GM23338 (cell line): Measurements from ENCODE around the gene SART1. TPM values are rescaled to one million over a fixed set of nuclear protein-coding genes. Genes with fewer than 3 reads are reported as not detected.

Experiments
- ATAC-seq: fragments of 200-7000 bp; cut with Tn5 transposase; 3 replicates; pipeline ENCODE4 v1.9.1; 2020
- DNase-seq: peaks from one replicate; pipeline ENCODE4 v3.0.0-alpha.2; 2015; ENCODE audit warnings: low spot score
- H2AFZ ChIP-seq: fragments of 200-600 bp; sonication (generic); 2 replicates; pipeline ENCODE4 v1.8.0; 2016; ENCODE audit warnings: antibody characterized with exemption, mild to moderate bottlenecking, moderate library complexity
- H3F3A ChIP-seq: fragments of 200-600 bp; sonication (generic); replicated peaks from 2 replicates; pipeline ENCODE4 v1.8.0; 2017; ENCODE audit warnings: antibody characterized with exemption, mixed run types, low read depth
- H3K27ac ChIP-seq: fragments of 200-600 bp; sonication (generic); 2 replicates; pipeline ENCODE4 v1.6.1; 2016; ENCODE audit warnings: low read depth
- H3K27me3 ChIP-seq: fragments of 200-600 bp; sonication (generic); 2 replicates; pipeline ENCODE4 v1.8.0; 2016; ENCODE audit warnings: mild to moderate bottlenecking, mixed run types, moderate library complexity; ENCODE audit not compliant: insufficient read depth
- H3K36me3 ChIP-seq: fragments of 200-600 bp; sonication (generic); 2 replicates; pipeline ENCODE4 v1.8.0; 2016; ENCODE audit warnings: mild to moderate bottlenecking; ENCODE audit not compliant: insufficient read depth
- H3K4me1 ChIP-seq: fragments of 200-600 bp; sonication (generic); 2 replicates; pipeline ENCODE4 v1.8.0; 2016; ENCODE audit warnings: mild to moderate bottlenecking, moderate library complexity; ENCODE audit not compliant: insufficient read depth
- H3K4me2 ChIP-seq: fragments of 200-600 bp; sonication (generic); 2 replicates; pipeline ENCODE4 v1.7.1; 2017; ENCODE audit warnings: mixed run types
- H3K4me3 ChIP-seq: fragments of 200-600 bp; sonication (generic); 2 replicates; pipeline ENCODE4 v1.6.1; 2016; ENCODE audit warnings: mixed run types
- H3K79me2 ChIP-seq: fragments of 200-600 bp; sonication (generic); replicated peaks from 2 replicates; pipeline ENCODE4 v1.8.0; 2017; ENCODE audit warnings: mild to moderate bottlenecking; ENCODE audit not compliant: insufficient read depth
- H3K9me2 ChIP-seq: fragments of 200-600 bp; sonication (generic); 2 replicates; pipeline ENCODE4 v1.8.0; 2017; ENCODE audit not compliant: insufficient read depth
- H4K20me1 ChIP-seq: fragments of 200-600 bp; sonication (generic); replicated peaks from 2 replicates; pipeline ENCODE4 v1.8.0; 2017; ENCODE audit warnings: mild to moderate bottlenecking; ENCODE audit not compliant: insufficient read depth
- H3K27ac Mint-ChIP-seq: 2 replicates; pipeline ENCODE4 v1.8.0; 2020; ENCODE audit warnings: inconsistent platforms, mild to moderate bottlenecking, moderate library complexity, mixed read lengths
- H3K27me3 Mint-ChIP-seq: 3 replicates; pipeline ENCODE4 v1.8.0; 2022; ENCODE audit warnings: low read depth, mild to moderate bottlenecking, moderate library complexity, mixed read lengths, inconsistent platforms; ENCODE audit not compliant: insufficient read depth, poor library complexity
- H3K36me3 Mint-ChIP-seq: 3 replicates; pipeline ENCODE4 v1.8.0; 2021; ENCODE audit warnings: low read depth, mild to moderate bottlenecking, inconsistent platforms, moderate library complexity, mixed read lengths
- H3K4me1 Mint-ChIP-seq: 3 replicates; pipeline ENCODE4 v1.8.0; 2020; ENCODE audit warnings: mild to moderate bottlenecking, inconsistent platforms, mixed read lengths
- H3K4me3 Mint-ChIP-seq: 3 replicates; pipeline ENCODE4 v1.8.0; 2021; ENCODE audit warnings: moderate library complexity, mild to moderate bottlenecking, inconsistent platforms, mixed read lengths
- H3K9me3 Mint-ChIP-seq: 3 replicates; pipeline ENCODE4 v1.8.0; 2020; ENCODE audit warnings: moderate library complexity, mild to moderate bottlenecking, inconsistent platforms, mixed read lengths
- CREB1 ChIP-seq: fragments of 250-450 bp; sonication (Bioruptor Pico); IDR thresholded peaks from 2 replicates; pipeline ENCODE4 v1.5.0; 2020; ENCODE audit warnings: low read depth, mild to moderate bottlenecking, moderate library complexity
- EZH2 ChIP-seq: fragments of 200-600 bp; sonication (generic); IDR thresholded peaks from one replicate; pipeline ENCODE4 v1.8.0; 2017; ENCODE audit warnings: antibody characterized with exemption, mild to moderate bottlenecking, low read depth; ENCODE audit not compliant: unreplicated experiment
- EZH2phosphoT487 ChIP-seq: fragments of 200-600 bp; sonication (generic); IDR thresholded peaks from one replicate; pipeline ENCODE4 v1.8.1; 2018; ENCODE audit warnings: antibody characterized with exemption; ENCODE audit not compliant: unreplicated experiment
- POLR2AphosphoS5 ChIP-seq: IDR thresholded peaks from 2 replicates; pipeline ENCODE4 v1.6.1; 2016; ENCODE audit warnings: antibody characterized with exemption, low read depth
- STAT1 ChIP-seq: IDR thresholded peaks from one replicate; pipeline ENCODE4 v1.6.1; 2016; ENCODE audit warnings: antibody characterized with exemption; ENCODE audit not compliant: unreplicated experiment
- ZNF114 ChIP-seq: fragments of 250-450 bp; sonication (Bioruptor Pico); IDR thresholded peaks from 2 replicates; pipeline ENCODE4 v1.5.0; 2020; ENCODE audit warnings: mild to moderate bottlenecking, moderate library complexity
- ZNF462 ChIP-seq: fragments of 250-450 bp; sonication (Bioruptor Pico); IDR thresholded peaks from 2 replicates; pipeline ENCODE4 v1.5.0; 2020; ENCODE audit warnings: mild to moderate bottlenecking, moderate library complexity
- polyA plus RNA-seq: library from polyadenylated mRNA; unstranded; fragments of >200 nt; fragmentation: Nextera tagmentation; extraction: Ambion mirVana; gene quantifications from 2 replicates; pipeline ENCODE4 v1.2.1, GENCODE V29; 2016
- total RNA-seq: library from RNA; depleted of rRNA; stranded (reverse); fragments of >200 nt; shearing (Covaris generic); gene quantifications from 2 replicates; pipeline ENCODE4 v1.2.3, GENCODE V29; 2014

Gene SART1
- total and polyA plus RNA-seq, 2 experiments from 2014 or later: 43.9 to 91.0 TPM

- TF ChIP-seq ZNF462 (no peak), STAT1 (no peak)
Observed at GRCh38 chr11:65920372-65920802, 41.1 kb upstream of the SART1 start (continued).

- Histone ChIP-seq H3K4me3 (no peak overlapping the region), H3K4me1 (peaks cover 5% of the 10 kb centered on the region; the same call in 1 of the 2 replicates), H3K27me3 (no peaks in the 10 kb centered on the region), H3K9me2 (no peaks in the 10 kb centered on the region), H4K20me1 (no peaks in the 10 kb centered on the region), H2AFZ (no peak overlapping the region), H3K4me2 (no peak overlapping the region), H3K36me3 (no peaks in the 10 kb centered on the region; the same call in 1 of the 2 replicates), H3F3A (0 out of 2 replicates have a peak, but pooled peaks cover 4% of the 10 kb centered on the region), H3K27ac (no peak overlapping the region), H3K79me2 (peaks cover 7% of the 10 kb centered on the region)
- Mint-ChIP-seq H3K9me3 (no peaks in the 10 kb centered on the region), H3K27ac (no peak overlapping the region), H3K4me3 (peak overlapping the region; percentile 87; the same call in 2 of the 3 replicates), H3K4me1 (no peaks in the 10 kb centered on the region; the same call in 2 of the 3 replicates), H3K36me3 (peaks cover 21% of the 10 kb centered on the region), H3K27me3 (peaks cover 15% of the 10 kb centered on the region)
- TF ChIP-seq ZNF114 (no peak), STAT1 (no peak), ZNF462 (no peak), POLR2AphosphoS5 (no peak), CREB1 (CRISPR knock-in tag) (no peak), EZH2 (no peak), EZH2phosphoT487 (no peak)
- ATAC-seq (no peak), DNase-seq (no peak)
Observed at GRCh38 chr11:65921033-65921555, 40.4 kb upstream of the SART1 start.
